Gastrocnemius medialis (tissue), 4 donors: Measurements from ENCODE around the gene TPRG1. TPM values are rescaled to one million over a fixed set of nuclear protein-coding genes. Genes with fewer than 3 reads are reported as not detected.

Experiments
- ATAC-seq, 2 donors: fragments of 150-250 bp; one replicate each; pipeline ENCODE4 v1.9.1; 2016
- DNase-seq, 2 donors: peaks; one replicate each; pipeline ENCODE4 v3.0.0-alpha.2; 2019
- H3K27ac ChIP-seq, 4 donors: fragments of 200-600 bp; sonication (generic); 1 replicate in 1 of 4; 2 replicates in 3 of 4; pipeline ENCODE4 v1.5.1; 2016 to 2018; ENCODE audit warnings: mild to moderate bottlenecking in 2 of 4, moderate library complexity in 1 of 4
- H3K27me3 ChIP-seq, 3 donors: fragments of 200-600 bp; sonication (generic) in 2 of 3; 1 replicate in 1 of 3; 2 replicates in 2 of 3; pipeline versions ENCODE4 v1.5.1 to v1.6.0; 2016 to 2019; ENCODE audit warnings: mild to moderate bottlenecking in 1 of 3, moderate library complexity in 1 of 3
- H3K36me3 ChIP-seq, 2 donors: fragments of 200-600 bp; sonication (generic) in 1 of 2; one replicate each; pipeline ENCODE4 v1.5.1; 2017 to 2018
- H3K4me1 ChIP-seq, 2 donors: fragments of 200-600 bp; sonication (generic) in 1 of 2; one replicate each; pipeline ENCODE4 v1.5.1; 2016 to 2017; ENCODE audit warnings: mild to moderate bottlenecking in 2 of 2
- H3K4me3 ChIP-seq, 4 donors: fragments of 200-600 bp; sonication (generic) in 3 of 4; 1 replicate in 1 of 4; 2 replicates in 3 of 4; pipeline ENCODE4 v1.5.1; 2016 to 2019; ENCODE audit warnings: mild to moderate bottlenecking in 2 of 4
- H3K9me3 ChIP-seq, 3 donors: fragments of 200-600 bp; sonication (generic) in 2 of 3; 1 replicate in 1 of 3; 2 replicates in 2 of 3; pipeline ENCODE4 v1.5.1; 2016 to 2019
- CTCF ChIP-seq, 5 experiments: fragments of 450-650 bp in 3 of 5; fragments of 200-600 bp in 2 of 5; sonication (generic) in 2 of 5; IDR thresholded peaks in 4 of 5; conservative IDR thresholded peaks in 1 of 5; 1 replicate in 4 of 5; 2 replicates in 1 of 5; pipeline ENCODE4 v1.5.1; 2016 to 2019; ENCODE audit warnings: antibody characterized with exemption in 5 of 5, mild to moderate bottlenecking in 3 of 5, moderate library complexity in 3 of 5
- POLR2A ChIP-seq, 2 donors: fragments of 450-650 bp; IDR thresholded peaks; one replicate each; pipeline ENCODE4 v1.6.1; 2017; ENCODE audit warnings: antibody characterized with exemption in 2 of 2, mild to moderate bottlenecking in 2 of 2, moderate library complexity in 2 of 2
- in situ Hi-C, 4 donors: fragments of 200-750 bp; cut with MboI; loops; one replicate each; pipeline versions ENCODE4 v1.15.0 to v1.8.0; 2017; ENCODE audit warnings: low sequenced_read_pairs in 4 of 4
- intact Hi-C: fragments of 100-400 bp; cut with DNase I; formaldehyde crosslinking; loops from one replicate; pipeline ENCODE4 v1.15.1; 2023; ENCODE audit warnings: low total_unique reads
- total RNA-seq, 4 donors: library from RNA; depleted of rRNA; stranded (reverse); fragments of >200 nt; gene quantifications; one replicate each; pipeline versions ENCODE4 v1.1.0 to v1.2.3, GENCODE V29; 2016

TPRG1 gene
- total RNA-seq, 4 donors from 2014 or later, result 2.8 to 9.0 (median 3.2) TPM

GRCh38 chr3:189278221-189278620, 106.5 kb downstream of the TPRG1 start:
- ATAC-seq, result no peak
- in situ Hi-C loops, result loop anchor here in 2 of 4 donors (10.0 to 25.0 kb wide), 2 partner anchors 659 to 667 kb away; no protein-coding TSS in a partner anchor
- Histone ChIP-seq H3K4me1 (no peaks in the 10 kb centered on the region), H3K9me3 (no peaks in the 10 kb centered on the region), H3K27ac (no peak overlapping the region), H3K36me3 (no peaks in the 10 kb centered on the region), H3K4me3 (no peak overlapping the region), H3K27me3 (no peaks in the 10 kb centered on the region)
- no peak for TF ChIP-seq CTCF (IDR thresholded peaks at IDR 0.05 in 4 of 5, conservative IDR thresholded peaks at IDR 0.05 in 1 of 5)
- no peak for DNase-seq
- intact Hi-C loops, result no loop called here

GRCh38 chr3:189282189-189282588, 110.4 kb downstream of the TPRG1 start:
- no peak for DNase-seq
- no peaks in the 10 kb centered on the region for H3K36me3 ChIP-seq
- no peaks in the 10 kb centered on the region for H3K9me3 ChIP-seq
- no peak overlapping the region for H3K27ac ChIP-seq
- no peaks in the 10 kb centered on the region for H3K27me3 ChIP-seq
- H3K4me1 ChIP-seq, result no peaks in the 10 kb centered on the region
- in situ Hi-C loops (loop anchor here in 1 of 4 donors (25.0 kb wide), 1 partner anchor 655 kb away; no protein-coding TSS in a partner anchor), intact Hi-C loops (no loop called here)
- no peak overlapping the region for H3K4me3 ChIP-seq
- TF ChIP-seq CTCF (IDR thresholded peaks at IDR 0.05 in 4 of 5, conservative IDR thresholded peaks at IDR 0.05 in 1 of 5), result no peak
- no peak for TF ChIP-seq POLR2A (IDR thresholded peaks at IDR 0.05)
- ATAC-seq, result no peak

- Histone ChIP-seq H3K9me3 (no peaks in the 10 kb centered on the region), H3K36me3 (no peaks in the 10 kb centered on the region), H3K4me3 (no peak overlapping the region), H3K27me3 (no peaks in the 10 kb centered on the region), H3K4me1 (no peaks in the 10 kb centered on the region), H3K27ac (no peak overlapping the region)
- in situ Hi-C loops, result loop anchor here in 1 of 4 donors (25.0 kb wide), 1 partner anchor 655 kb away; no protein-coding TSS in a partner anchor
- TF ChIP-seq POLR2A (IDR thresholded peaks at IDR 0.05) (no peak), CTCF (IDR thresholded peaks at IDR 0.05 in 4 of 5, conservative IDR thresholded peaks at IDR 0.05 in 1 of 5) (no peak)
- ATAC-seq (no peak), DNase-seq (no peak)
- intact Hi-C loops, result no loop called here
Measured at GRCh38 chr3:189282741-189283140, 111.0 kb downstream of the TPRG1 start.

GRCh38 chr3:189286188-189286587, 114.4 kb downstream of the TPRG1 start:
- no peak for ATAC-seq
- Histone ChIP-seq H3K27me3 (no peaks in the 10 kb centered on the region), H3K9me3 (no peaks in the 10 kb centered on the region), H3K4me3 (no peak overlapping the region), H3K27ac (no peak overlapping the region), H3K36me3 (no peaks in the 10 kb centered on the region), H3K4me1 (no peaks in the 10 kb centered on the region)
- intact Hi-C loops, result no loop called here
- no peak for DNase-seq
- TF ChIP-seq POLR2A (IDR thresholded peaks at IDR 0.05) (no peak), CTCF (IDR thresholded peaks at IDR 0.05 in 4 of 5, conservative IDR thresholded peaks at IDR 0.05 in 1 of 5) (no peak)
- in situ Hi-C loops, result loop anchor here in 1 of 4 donors (25.0 kb wide), 1 partner anchor 651 kb away; no protein-coding TSS in a partner anchor

GRCh38 chr3:189286916-189287315, 115.1 kb downstream of the TPRG1 start:
- intact Hi-C loops, result no loop called here
- H3K36me3 ChIP-seq, result no peaks in the 10 kb centered on the region
- no peaks in the 10 kb centered on the region for H3K27me3 ChIP-seq
- ATAC-seq (no peak), DNase-seq (no peak)
- no peak overlapping the region for H3K27ac ChIP-seq
- H3K4me3 ChIP-seq, result no peak overlapping the region
- TF ChIP-seq CTCF (IDR thresholded peaks at IDR 0.05 in 4 of 5, conservative IDR thresholded peaks at IDR 0.05 in 1 of 5) (no peak), POLR2A (IDR thresholded peaks at IDR 0.05) (no peak)
- H3K4me1 ChIP-seq, result no peaks in the 10 kb centered on the region
- in situ Hi-C loops, result loop anchor here in 1 of 4 donors (25.0 kb wide), 1 partner anchor 650 kb away; no protein-coding TSS in a partner anchor
- H3K9me3 ChIP-seq, result no peaks in the 10 kb centered on the region
